IPS-18c (cell line): ENCODE data around the gene PAEP.

Experiments
- H3K4me3 ChIP-seq: 2 replicates; pipeline ENCODE4 v1.7.0; 2013; ENCODE audit warnings: low read depth, mild to moderate bottlenecking, low read length, moderate library complexity; ENCODE audit not compliant: insufficient read depth
- H3K9me3 ChIP-seq: one replicate; pipeline ENCODE4 v1.6.1; 2013; ENCODE audit warnings: mild to moderate bottlenecking, low read length, moderate library complexity; ENCODE audit not compliant: control insufficient read depth, insufficient read depth

PAEP gene

DNA sequence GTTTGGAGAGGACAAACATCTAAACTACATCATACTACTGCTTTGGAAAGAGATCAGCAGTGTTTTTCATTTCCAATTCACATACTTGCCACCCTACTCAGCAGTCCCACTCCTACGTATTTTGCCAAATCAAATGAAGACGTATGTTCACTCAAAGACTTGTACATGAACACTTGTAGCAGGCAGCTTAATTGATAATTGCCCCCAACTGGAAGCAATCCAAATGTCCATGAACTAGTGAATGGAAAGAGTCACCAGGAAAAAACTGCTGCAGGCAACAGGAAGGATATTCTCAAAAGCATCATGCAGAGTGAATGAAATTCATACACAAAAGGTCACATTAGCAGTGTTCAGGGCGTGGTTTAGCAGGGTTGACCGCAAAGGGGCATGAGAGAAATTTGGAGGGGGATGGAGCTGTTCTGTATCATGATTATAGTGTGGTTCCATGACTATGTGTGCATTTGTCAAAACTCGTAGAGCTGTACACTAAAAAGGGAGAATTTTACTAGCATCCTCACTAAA lies 38.8 kb downstream of the PAEP start:
- H3K4me3 ChIP-seq, result no peak overlapping the region
- peaks cover 4% of the 10 kb centered on the region for H3K9me3 ChIP-seq

DNA sequence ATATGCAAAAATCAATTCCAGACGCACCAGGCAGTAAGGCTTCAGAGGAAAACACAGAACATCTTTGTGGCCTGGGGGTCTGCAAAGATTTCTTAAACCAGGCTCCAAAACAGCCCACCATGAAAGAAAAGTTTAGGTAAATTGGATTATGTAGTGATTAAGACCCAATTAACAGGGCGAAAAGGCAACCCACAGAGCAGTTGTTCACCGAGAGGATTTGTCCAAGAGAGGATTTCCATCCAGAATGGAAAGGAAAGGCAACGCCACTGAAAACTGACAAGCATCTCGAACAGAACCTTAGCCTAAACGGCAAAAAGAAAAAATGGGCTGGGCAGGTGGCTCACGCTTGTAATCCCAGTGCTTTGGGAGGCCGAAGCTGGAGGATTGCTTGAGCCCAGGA lies 40.4 kb downstream of the PAEP start:
- H3K4me3 ChIP-seq, result no peak overlapping the region

DNA sequence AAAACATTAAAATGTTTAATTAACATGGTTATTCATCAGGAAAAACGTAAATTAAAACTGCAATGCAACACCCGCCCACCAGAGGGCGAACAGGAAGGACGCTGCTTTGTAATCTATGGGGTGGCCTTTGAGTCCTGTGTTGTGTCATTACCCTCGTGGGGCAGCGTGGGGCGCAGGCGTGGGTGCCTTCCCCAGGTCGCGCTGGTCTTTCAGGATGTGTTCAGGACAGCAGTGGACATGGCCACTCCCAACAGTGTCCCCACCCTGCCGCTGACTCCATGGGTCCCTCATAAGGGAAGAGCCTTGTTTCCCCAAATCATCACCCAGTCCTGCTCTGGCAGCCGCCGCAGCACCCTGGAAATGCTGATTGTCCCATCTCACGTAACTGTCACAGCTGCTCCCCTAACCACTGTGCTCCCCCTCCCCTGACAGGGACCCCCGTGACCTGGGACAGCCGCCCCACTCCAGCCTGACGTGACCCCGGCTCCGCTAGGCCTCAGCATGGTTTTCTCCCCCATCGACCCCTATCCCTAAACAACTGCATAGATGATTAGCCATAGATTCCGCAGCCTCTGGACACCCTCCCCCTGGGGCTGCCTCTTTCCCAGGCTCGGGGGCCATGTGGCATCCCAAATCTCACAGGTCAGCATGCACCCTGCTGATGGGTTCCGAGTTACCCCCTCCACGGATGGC lies 41.4 kb downstream of the PAEP start:
- Histone ChIP-seq H3K4me3 (no peak overlapping the region), H3K9me3 (peaks cover 2% of the 10 kb centered on the region)

More for the DNA sequence above, 40.4 kb downstream of the PAEP start:
- peaks cover 2% of the 10 kb centered on the region for H3K9me3 ChIP-seq

DNA sequence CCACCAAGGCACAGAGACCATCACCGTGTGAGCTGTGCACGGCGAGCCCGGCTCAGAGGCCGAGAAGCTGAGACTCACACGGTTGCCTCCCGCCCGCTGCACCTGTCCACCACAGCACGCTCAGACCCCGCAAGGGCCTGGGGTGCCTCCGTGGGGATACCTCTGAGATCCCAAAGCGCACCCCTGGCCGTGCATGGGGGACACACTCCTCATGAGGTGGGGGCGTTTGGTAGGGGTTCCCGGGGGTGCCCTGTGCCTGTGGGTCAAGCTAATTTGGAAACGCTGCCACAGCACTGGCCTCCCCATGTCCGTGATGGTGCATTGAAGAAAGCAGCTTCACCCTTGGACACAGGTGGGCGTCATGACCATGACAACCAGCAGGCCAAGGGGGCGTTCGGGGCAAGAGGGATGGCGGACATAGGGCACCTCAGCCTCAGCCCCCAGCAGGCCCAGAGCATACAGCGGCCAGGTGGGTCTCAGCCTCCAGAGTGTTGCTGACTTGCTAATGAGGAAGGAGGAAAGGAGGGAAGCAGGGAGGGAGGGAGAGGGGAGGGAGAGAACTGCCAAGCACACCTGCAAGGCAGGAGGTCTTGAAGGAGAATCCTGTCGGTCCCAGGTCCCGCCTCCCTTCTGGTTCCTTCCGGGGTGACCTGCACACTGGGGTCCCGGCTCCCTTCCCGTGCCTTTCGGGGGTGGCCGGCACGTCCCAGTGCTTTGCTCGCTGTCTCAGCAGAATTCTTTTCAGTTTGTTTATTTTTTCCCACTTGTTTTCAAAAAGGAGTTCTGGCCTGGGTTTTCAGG lies 43.1 kb downstream of the PAEP start:
- Histone ChIP-seq H3K4me3 (no peak overlapping the region), H3K9me3 (peaks cover 2% of the 10 kb centered on the region)

DNA sequence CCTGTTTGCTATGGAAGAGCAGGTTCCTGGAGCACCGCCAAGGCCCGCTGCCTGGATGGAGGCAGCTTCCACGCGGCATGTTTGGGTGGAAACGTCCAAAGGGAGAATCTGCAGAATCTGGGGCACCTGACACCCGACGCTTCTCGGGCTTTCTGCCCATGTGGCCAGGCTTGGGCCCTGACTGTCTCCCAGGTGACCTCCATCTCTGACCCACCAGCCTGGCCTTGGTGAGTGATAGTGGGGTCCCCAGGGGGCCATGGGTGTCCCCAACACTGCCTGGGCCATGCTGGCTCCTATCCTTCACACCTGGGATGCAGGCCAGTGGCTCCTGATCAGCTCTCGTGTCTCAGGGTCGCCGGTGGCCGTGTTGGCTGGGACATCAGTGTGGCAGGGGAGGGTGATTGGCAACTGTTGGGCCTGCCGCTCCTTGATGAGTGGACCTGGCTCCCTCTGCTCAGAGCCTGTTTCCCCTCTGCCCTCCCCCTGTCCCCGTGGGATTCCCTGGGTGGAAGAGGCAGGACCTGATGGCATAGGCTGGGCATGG lies 43.8 kb downstream of the PAEP start:
- Histone ChIP-seq H3K4me3 (no peak overlapping the region), H3K9me3 (peaks cover 2% of the 10 kb centered on the region)

DNA sequence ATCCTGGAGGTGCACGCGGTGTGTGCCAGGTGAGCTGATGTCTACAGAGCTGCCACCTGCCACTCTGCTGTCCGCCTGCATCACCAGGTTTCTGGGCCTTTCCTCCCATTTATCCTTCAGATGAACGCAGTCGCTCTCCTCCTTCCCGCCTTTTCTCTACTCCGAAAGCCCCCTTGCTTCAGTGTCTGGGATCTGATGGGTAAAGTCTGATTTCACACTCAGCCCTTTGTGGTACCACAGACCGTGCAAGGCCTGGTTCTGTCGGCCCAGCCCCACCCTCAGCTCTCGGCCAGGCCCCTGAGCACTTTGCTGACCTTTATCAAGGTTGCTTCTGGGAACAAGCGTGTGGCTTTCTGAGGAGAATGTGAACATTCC lies 45.3 kb downstream of the PAEP start:
- H3K4me3 ChIP-seq, result no peak overlapping the region
- H3K9me3 ChIP-seq, result peaks cover 2% of the 10 kb centered on the region

DNA sequence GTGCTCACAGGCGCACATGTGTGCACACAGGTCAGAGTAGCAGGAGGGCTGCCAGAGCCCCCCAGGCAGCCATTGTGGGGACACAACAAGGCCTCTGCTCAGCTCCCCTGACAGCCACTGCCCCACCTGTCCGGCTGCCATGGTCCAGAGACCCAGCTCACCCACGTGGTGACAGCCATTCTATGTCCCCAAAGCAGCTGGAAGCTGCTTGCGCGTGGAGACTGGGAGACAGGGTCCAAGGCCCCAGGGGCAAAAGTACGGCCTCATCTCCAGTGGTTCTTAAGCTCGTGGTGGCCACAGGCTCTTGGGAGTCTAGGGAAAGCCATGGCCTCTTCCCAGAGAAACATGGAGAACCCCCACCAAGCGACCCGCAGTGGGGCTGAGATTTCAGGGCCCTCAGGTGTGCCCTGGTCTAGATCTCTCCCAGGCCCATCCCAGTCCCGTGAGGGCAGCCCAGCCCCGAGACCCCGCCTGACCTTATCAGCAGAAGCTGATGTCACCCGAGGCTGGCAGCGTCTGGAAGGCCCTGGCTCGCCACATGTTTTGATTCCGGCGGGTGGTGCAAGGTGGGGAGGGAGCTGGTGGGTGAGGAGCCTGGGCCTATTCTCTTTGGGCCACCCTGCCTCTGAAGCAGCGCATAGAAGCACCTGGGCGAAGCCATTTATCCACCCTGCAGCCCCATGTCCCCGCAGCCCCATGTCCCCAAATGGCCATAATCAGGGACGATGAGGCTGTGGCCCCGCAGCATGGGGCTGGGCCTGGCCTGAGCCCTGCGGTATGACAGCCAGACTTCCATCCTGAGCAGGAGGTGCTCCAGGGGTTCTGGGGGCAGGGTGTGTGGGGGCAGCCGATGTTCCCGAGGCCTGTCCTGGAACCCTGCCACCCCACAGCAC lies 46.1 kb downstream of the PAEP start:
- H3K9me3 ChIP-seq, result peaks cover 2% of the 10 kb centered on the region
- H3K4me3 ChIP-seq, result no peak overlapping the region

DNA sequence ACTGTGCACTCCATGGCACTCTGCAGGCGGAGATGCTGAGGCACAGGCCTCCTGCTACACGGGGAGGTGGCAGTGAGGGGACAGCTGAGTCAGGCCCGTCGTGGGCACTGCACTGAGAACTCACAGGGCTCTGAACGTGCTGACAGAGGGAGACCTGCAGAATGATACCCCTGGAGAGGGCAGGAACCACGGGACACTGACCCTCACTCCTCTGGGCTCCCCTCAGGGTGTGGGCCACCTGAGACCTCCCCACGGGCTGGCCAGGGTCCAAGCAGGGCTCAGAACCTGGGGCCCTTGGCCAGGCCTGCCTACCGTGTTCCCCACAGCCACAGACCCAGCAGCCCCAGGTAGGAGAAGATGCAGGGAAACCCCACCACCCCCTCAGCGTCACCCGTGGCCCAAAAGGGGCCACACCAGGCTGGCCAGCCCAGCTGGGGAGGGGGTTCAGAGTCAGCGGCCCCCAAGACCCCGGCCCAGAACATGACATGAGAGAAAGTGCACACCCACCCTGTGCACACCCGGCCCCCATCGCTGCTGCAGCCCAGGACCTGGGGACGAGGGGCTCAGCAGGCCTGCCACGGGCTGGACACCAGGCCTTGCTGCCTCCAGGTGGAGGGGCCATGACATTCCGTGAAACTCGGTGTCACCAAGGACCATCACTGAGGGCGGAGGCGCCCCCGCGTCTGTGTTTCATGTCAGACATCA lies 46.9 kb downstream of the PAEP start:
- Histone ChIP-seq H3K4me3 (no peak overlapping the region), H3K9me3 (peaks cover 2% of the 10 kb centered on the region)

DNA sequence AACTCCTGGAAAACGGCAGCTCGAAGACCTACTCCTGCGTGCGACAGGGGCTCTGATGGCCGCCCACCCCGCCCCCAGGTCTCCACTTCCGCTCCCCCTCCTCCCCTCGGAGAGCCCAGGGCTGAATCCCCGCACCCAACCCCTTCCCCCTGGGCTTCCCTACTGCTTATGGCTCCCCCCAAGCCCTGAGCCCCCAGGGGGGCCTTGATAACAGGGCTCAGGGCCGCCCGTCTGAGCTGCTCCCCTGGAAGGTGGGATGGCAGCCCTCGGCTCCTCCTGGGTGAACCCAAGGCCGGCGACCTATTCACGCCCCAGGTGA lies 47.4 kb downstream of the PAEP start:
- H3K9me3 ChIP-seq, result peaks cover 2% of the 10 kb centered on the region

DNA sequence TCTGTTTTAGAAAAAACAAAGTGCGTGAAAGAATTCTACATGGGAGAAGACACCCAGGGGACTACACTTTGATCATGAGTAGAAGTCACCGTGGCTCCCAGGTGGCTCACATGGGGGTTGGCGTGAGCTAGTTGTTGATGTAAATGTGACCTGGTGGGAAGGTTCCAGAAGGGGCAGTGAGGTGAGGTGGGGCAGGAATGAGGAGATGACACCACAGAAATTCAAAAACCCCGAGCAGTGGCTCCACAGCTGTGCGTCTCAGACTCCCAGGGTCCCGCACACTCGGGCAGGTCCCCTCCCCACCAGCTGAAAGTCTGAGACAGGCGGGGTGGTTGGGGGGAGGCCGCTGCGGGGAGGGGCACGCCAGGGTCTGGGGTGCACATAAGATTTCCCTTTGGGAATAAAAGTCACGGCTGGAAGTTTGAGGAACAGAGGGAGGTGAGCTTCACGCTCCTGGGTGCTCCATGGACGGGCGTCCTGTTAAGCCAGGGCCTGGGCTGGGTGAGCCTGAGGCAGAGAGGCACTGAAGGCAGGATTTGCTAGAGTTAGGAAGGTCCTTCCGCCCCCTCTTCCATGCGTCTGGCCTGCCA lies 47.9 kb downstream of the PAEP start:
- Histone ChIP-seq H3K4me3 (no peak overlapping the region), H3K9me3 (peaks cover 2% of the 10 kb centered on the region)

More for the DNA sequence above, 47.4 kb downstream of the PAEP start:
- H3K4me3 ChIP-seq, result no peak overlapping the region

DNA sequence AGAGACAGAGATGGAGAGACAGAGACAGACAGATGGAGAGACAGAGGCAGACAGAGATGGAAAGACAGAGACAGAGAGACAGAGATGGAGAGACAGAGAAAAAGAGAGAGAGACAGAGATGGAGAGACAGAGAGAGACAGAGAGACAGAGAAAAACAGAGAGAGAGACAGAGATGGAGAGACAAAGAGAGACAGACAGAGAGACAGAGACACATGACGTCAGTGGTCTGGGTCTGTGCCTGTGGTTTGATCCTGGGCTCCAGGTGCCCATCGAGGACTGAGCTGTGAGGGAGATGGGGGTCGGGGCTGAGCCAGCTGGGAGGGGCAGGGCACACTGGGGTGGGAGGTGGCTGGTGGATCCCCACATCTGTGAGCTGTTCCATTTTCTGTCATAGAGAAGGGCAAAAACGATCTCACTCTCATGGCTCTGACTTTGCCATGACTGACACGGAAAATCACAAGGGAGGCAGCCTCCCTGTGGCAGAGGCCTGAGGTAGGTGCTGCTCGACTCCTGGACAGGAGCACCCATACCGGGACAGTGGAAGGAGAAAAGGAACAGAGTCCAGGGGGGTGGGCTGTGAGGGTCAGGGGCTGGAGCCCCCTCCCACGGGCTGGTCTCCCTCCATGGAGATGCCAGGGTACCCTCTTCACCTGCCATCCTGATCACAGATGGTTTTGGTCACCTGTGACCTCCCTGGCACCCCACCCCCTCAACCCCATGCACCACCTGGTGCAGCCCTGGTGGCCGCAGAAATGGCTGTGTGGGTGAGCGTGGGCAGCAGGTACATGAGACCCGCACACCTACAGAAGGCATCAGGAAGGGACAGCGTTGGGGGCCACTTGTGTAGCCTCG lies 49.0 kb downstream of the PAEP start:
- no peak overlapping the region for H3K4me3 ChIP-seq
- peaks cover under 1% of the 10 kb centered on the region for H3K9me3 ChIP-seq

DNA sequence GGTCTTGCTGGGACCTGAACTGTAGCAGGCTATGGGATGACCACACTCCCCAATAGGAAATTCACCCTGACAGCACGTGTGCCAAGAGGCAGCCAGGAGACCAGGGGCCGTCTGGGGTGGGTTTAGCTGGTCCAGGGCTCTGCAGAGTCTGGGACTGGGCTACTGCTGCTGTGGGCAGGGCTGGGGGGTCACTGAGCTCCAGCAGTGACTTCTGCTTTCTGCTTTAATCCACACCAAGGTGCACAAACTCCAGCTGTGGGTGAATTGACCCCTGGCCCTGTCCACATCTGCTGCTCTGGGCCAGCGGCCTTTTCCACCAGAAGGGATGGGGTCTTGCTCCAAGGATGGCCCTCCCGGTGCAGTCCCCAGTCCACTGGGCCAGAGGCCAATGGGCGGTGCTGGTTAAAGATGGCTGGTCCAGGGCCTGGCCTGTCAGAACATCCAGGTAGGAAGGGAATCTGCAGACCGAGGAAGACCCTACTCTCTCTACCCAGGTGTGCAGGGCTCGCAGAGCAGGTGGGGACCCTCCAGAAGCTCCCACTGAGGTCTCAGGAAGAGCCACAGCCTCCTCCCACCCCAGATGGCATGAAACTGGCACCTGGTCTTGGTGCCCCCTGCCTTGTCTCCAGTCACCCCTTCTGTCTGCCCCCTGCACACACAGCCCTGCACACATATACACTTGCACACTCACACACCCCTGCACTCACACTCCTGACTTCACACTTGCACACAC lies 49.8 kb downstream of the PAEP start:
- no peaks in the 10 kb centered on the region for H3K9me3 ChIP-seq
- no peak overlapping the region for H3K4me3 ChIP-seq

DNA sequence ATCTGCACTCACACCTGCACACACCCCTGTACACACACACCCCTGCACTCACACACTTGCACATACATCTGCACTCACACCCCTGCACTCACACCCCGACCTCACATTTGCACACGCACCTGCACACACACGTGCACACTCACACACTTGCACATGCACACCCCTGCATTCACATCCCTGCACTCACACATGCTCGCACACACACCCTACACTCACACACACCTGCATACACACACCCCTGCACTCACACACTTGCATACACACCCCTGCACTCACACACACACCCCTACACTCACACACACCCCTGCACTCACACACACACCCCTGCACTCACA lies 50.3 kb downstream of the PAEP start:
- Histone ChIP-seq H3K9me3 (no peaks in the 10 kb centered on the region), H3K4me3 (no peak overlapping the region)

DNA sequence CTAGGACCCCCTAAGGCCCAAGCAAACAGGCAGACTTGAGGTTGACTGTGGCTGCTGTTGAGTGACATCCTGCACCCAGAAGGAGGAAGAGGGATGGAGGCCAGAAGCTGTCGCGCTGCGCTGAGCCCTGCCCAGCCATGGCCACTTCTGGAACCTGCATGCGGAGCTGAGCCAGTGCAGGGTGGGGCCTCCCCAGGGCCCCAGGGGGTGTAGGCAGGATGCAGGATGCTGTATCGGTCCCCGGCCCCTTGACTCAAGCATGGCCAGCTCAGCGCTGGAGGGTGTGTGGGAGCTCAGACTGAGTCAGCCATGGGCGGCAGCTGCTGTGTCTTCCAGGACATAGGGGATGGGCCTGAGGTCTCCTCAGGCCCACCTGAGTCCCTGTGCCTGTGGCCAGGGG lies 50.9 kb downstream of the PAEP start:
- no peak overlapping the region for H3K4me3 ChIP-seq

More for the DNA sequence above, 50.9 kb downstream of the PAEP start:
- H3K9me3 ChIP-seq, result no peaks in the 10 kb centered on the region
